Gastroesophageal sphincter (tissue), 4 donors: ENCODE results near the gene KRTAP10-12. TPM values are rescaled to one million over a fixed set of nuclear protein-coding genes. Genes with fewer than 3 reads are reported as not detected.

Experiments
- ATAC-seq: fragments of 150-250 bp; one replicate; pipeline ENCODE4 v1.9.1; 2016; ENCODE audit warnings: mild to moderate bottlenecking, moderate library complexity
- H3K27ac ChIP-seq, 4 donors: fragments of 200-600 bp; sonication (generic) in 3 of 4; 1 replicate in 3 of 4; 2 replicates in 1 of 4; pipeline ENCODE4 v1.5.1; 2016 to 2019
- H3K27me3 ChIP-seq: fragments of 200-600 bp; sonication (generic); one replicate; pipeline ENCODE4 v1.5.1; 2019
- H3K36me3 ChIP-seq, 2 donors: fragments of 200-600 bp; sonication (generic); one replicate each; pipeline ENCODE4 v1.5.1; 2019; ENCODE audit warnings: control low read depth in 1 of 2
- H3K4me1 ChIP-seq, 3 donors: fragments of 200-600 bp; sonication (generic); 1 replicate in 2 of 3; 2 replicates in 1 of 3; pipeline ENCODE4 v1.5.1; 2016 to 2019; ENCODE audit warnings: control low read depth in 2 of 3
- H3K4me3 ChIP-seq, 2 donors: fragments of 200-600 bp; sonication (generic); one replicate each; pipeline ENCODE4 v1.5.1; 2019; ENCODE audit warnings: mild to moderate bottlenecking in 1 of 2, moderate library complexity in 1 of 2
- H3K9me3 ChIP-seq, 3 donors: fragments of 200-600 bp; sonication (generic); one replicate each; pipeline ENCODE4 v1.5.1; 2017 to 2019; ENCODE audit warnings: control low read depth in 2 of 3
- EP300 ChIP-seq: sonication (generic); formaldehyde crosslinking; IDR thresholded peaks from one replicate; pipeline ENCODE4 v1.6.1; 2017; ENCODE audit warnings: antibody characterized with exemption, mild to moderate bottlenecking
- POLR2A ChIP-seq, 2 donors: fragments of 450-650 bp; IDR thresholded peaks; one replicate each; pipeline ENCODE4 v1.6.1; 2017; ENCODE audit warnings: antibody characterized with exemption in 2 of 2, mild to moderate bottlenecking in 2 of 2, moderate library complexity in 1 of 2
- POLR2AphosphoS5 ChIP-seq: sonication (generic); formaldehyde crosslinking; IDR thresholded peaks from one replicate; pipeline ENCODE4 v1.6.1; 2017; ENCODE audit warnings: antibody characterized with exemption
- WGBS, 2 donors: methylation state at CpG; one replicate each; pipeline ENCODE4 v1.1.5; 2018; ENCODE audit warnings: low coverage in 1 of 2; 5-methylcytosine and 5-hydroxymethylcytosine counted together
- total RNA-seq, 4 donors: library from RNA; depleted of rRNA; stranded (reverse); fragments of >200 nt; gene quantifications; one replicate each; pipeline ENCODE4 v1.1.0, GENCODE V29; 2016
- TF ChIP-seq, protein P1 (sequence below), 4 experiments: fragments of 200-600 bp in 2 of 4; fragments of 450-650 bp in 2 of 4; sonication (generic) in 1 of 4; IDR thresholded peaks; one replicate each; pipeline ENCODE4 v1.5.1; 2017 to 2019; ENCODE audit warnings: antibody characterized with exemption in 4 of 4, mild to moderate bottlenecking in 2 of 4, moderate library complexity in 2 of 4

Gene KRTAP10-12
- total RNA-seq, 4 donors from 2014 or later, result not detected

DNA sequence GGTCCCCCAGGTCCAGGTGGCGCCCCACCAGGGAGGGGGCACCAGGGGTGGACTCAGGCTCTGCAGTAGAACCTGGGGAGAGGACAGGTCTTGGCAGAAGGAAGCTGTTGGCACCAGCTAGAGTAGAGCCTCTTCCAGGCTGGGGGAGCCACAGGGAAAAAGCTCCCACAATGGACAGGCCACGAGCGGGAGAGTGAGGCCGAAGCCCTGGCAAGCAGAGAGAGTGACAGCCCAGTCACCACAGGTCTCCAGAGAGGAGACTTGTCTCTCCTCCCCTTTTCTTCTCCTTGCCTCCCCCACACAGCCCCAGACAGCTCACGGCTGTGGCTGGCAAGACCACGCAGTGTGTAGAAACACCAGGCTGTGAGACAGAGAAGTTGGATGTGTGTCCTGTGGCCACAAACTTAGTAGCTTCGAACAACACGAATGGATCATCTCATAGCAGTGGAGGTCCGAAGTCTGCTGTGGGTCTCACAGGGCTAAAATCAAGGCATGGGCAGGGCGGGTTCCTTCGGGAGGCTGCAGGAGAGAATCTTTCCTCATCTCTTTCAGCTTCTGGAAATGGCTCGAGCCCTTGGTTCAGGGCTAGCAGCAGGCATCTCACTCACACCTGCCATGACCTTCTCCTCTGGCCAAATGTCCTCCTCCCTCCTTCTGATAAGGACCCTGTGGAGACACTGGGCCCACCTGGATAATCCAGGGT is 45.8 kb upstream of the KRTAP10-12 start:
- Histone ChIP-seq H3K36me3 (no peaks in the 10 kb centered on the region), H3K4me3 (no peak overlapping the region), H3K27ac (no peak overlapping the region), H3K9me3 (no peaks in the 10 kb centered on the region), H3K27me3 (peaks cover 55% of the 10 kb centered on the region), H3K4me1 (no peaks in the 10 kb centered on the region)
- no peak for ATAC-seq
- TF ChIP-seq EP300 (no peak), POLR2AphosphoS5 (no peak), POLR2A (IDR thresholded peaks at IDR 0.05) (no peak)
- TF ChIP-seq, protein P1, sequence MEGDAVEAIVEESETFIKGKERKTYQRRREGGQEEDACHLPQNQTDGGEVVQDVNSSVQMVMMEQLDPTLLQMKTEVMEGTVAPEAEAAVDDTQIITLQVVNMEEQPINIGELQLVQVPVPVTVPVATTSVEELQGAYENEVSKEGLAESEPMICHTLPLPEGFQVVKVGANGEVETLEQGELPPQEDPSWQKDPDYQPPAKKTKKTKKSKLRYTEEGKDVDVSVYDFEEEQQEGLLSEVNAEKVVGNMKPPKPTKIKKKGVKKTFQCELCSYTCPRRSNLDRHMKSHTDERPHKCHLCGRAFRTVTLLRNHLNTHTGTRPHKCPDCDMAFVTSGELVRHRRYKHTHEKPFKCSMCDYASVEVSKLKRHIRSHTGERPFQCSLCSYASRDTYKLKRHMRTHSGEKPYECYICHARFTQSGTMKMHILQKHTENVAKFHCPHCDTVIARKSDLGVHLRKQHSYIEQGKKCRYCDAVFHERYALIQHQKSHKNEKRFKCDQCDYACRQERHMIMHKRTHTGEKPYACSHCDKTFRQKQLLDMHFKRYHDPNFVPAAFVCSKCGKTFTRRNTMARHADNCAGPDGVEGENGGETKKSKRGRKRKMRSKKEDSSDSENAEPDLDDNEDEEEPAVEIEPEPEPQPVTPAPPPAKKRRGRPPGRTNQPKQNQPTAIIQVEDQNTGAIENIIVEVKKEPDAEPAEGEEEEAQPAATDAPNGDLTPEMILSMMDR (IDR thresholded peaks at IDR 0.05), result no peak
- WGBS, 2 donors, result 61 to 100% methylated on average over 2 to 3 of the region's 12 CpGs

GRCh38 chr21:44653123-44653522 is 43.8 kb upstream of the KRTAP10-12 start:
- H3K9me3 ChIP-seq, result peaks cover 0 to 10% (median 0%) of the 10 kb centered on the region in 3 donors
- no peak for TF ChIP-seq EP300
- no peak for TF ChIP-seq POLR2AphosphoS5
- TF ChIP-seq POLR2A (IDR thresholded peaks at IDR 0.05), result no peak
- TF ChIP-seq, protein P1 (IDR thresholded peaks at IDR 0.05), result no peak
- H3K27ac ChIP-seq, result no peak overlapping the region
- no peaks in the 10 kb centered on the region for H3K4me1 ChIP-seq
- no peaks in the 10 kb centered on the region for H3K36me3 ChIP-seq
- peaks cover 49% of the 10 kb centered on the region for H3K27me3 ChIP-seq
- no peak overlapping the region for H3K4me3 ChIP-seq
- 39 to 43% methylated on average over 2 to 11 of the region's 14 CpGs for WGBS, 2 donors
- no peak for ATAC-seq

DNA sequence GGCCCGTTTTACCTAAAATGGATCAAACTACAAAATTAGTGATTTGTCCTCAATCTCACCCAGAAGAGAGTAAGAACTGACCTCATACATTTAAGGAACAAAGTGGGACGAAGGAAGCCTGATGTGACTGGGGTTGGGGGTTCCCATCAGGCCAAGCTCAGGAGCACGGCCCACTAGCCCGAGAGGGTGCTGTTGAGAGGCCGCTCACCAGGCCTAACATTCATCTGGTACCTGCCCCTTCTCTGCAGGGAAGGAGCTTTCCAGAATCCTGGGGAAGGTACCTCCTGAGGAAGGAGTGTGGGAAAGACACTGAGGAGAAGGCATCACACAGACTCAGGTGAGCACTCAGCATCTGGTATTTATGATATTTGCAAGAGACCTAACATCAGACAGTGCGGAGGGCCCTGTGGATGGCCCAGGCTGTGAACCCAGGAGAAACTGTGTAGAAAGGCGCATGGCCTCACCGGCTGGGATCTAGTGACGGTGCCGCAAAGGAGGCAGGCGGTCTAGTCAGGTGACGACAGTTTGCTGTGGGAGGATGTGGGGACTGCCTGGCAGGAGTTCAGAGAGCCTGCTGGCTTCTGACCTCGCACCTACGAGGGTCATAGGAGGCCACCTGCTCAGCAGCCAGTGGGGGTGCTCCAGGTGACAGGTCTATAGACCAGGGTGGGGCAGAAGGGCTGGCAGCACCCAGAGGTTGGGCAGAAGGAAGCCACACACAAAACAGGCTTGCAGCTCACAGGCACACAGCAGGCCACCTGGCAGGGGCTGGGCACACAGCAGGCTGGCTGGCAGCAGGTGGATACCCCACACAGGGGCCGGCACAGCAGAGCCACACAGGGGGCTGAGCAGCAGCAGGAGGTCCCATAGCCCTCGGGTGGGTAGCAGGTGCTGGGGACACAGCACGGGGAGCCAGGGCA is 43.1 kb upstream of the KRTAP10-12 start:
- Histone ChIP-seq H3K27me3 (peaks cover 49% of the 10 kb centered on the region), H3K4me1 (no peaks in the 10 kb centered on the region), H3K36me3 (no peaks in the 10 kb centered on the region), H3K4me3 (no peak overlapping the region), H3K9me3 (peaks cover 0 to 10% (median 0%) of the 10 kb centered on the region in 3 donors), H3K27ac (no peak overlapping the region)
- no peak for TF ChIP-seq POLR2AphosphoS5
- TF ChIP-seq EP300, result no peak
- no peak for TF ChIP-seq POLR2A (IDR thresholded peaks at IDR 0.05)
- TF ChIP-seq, protein P1 (IDR thresholded peaks at IDR 0.05), result no peak
- no peak for ATAC-seq
- WGBS, 2 donors, result 62 to 78% methylated on average over 4 to 7 of the region's 17 CpGs

DNA sequence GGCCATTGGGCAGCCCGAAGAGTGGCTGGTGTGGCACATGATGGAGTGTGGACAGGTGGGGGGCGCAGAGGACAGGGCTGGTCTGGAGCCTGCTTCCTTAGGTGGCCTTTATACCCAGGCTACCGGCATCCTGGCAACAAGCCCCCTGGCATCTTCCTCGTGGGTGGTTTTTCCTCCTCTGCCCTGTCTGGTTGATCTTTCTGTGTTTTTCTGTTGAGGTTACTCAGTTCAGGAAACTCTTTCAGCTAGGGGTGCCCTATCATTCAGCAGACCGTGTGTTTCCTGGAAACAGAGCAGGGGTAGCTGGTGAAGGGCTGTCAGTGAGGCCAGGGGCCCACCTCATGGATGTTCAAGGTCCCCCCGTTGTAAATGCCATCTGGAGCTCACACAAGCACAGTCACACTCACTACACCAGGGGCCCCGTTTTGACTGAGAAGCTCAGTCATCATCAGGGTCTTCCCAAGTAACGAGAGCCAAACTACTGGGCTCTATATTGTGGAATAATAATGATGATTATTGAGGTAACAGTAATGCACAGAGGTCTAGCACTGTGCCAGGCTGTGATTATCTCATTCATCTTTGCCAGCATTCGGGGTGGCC is 42.3 kb upstream of the KRTAP10-12 start, which contains the start of gene KRTAP12-4:
Gene KRTAP12-4, minus strand, starts transcription at position 84 of the 600 bp plus-strand sequence. Its CDS starts 45 bp downstream, at position 39.
- TF ChIP-seq EP300 (no peak), POLR2A (IDR thresholded peaks at IDR 0.05) (no peak), POLR2AphosphoS5 (no peak)
- TF ChIP-seq, protein P1 (IDR thresholded peaks at IDR 0.05), result no peak
- 61 to 90% methylated on average over 2 to 6 of the region's 9 CpGs for WGBS, 2 donors
- Histone ChIP-seq H3K9me3 (peaks cover 0 to 10% (median 0%) of the 10 kb centered on the region in 3 donors), H3K27me3 (peaks cover 48% of the 10 kb centered on the region), H3K4me1 (no peaks in the 10 kb centered on the region), H3K36me3 (no peaks in the 10 kb centered on the region), H3K4me3 (no peak within 1 kb of the TSS), H3K27ac (no peak within 1 kb of the TSS)
- ATAC-seq, result no peak
